HG03460 (cell line): ENCODE measurements around the gene NXPE3.

Source experiments
- ATAC-seq: cut with Tn5 transposase; IDR thresholded peaks from one replicate; pipeline ENCODE4 v1.9.1; 2021; ENCODE audit not compliant: unreplicated experiment

Gene NXPE3

GRCh38 chr3:101873619-101874018 is 94.6 kb downstream of the NXPE3 start:
- ATAC-seq = no peak

- no peak for ATAC-seq
These were observed 97.1 kb downstream of the NXPE3 start for GRCh38 chr3:101876142-101876541.
